Right lobe of liver (tissue), 6 donors: ENCODE data around the gene SCUBE3. TPM values are rescaled to one million over a fixed set of nuclear protein-coding genes. Genes with fewer than 3 reads are reported as not detected.

Experiments
- ATAC-seq, 4 donors: fragments of 200-7000 bp; cut with Tn5 transposase; one replicate each; pipeline ENCODE4 v1.9.1; 2020; ENCODE audit warnings: mild to moderate bottlenecking in 4 of 4, moderate library complexity in 4 of 4
- DNase-seq, 3 donors: peaks; one replicate each; pipeline ENCODE4 v3.0.0-alpha.2; 2020
- H3K27ac ChIP-seq, 3 donors: fragments of 200-600 bp; one replicate each; pipeline ENCODE4 v1.8.0; 2022
- H3K27me3 ChIP-seq, 2 donors: fragments of 200-600 bp; one replicate each; pipeline ENCODE4 v1.8.0; 2022
- H3K36me3 ChIP-seq, 4 donors: fragments of 200-600 bp; sonication (generic) in 1 of 4; one replicate each; pipeline versions ENCODE4 v1.5.1 to v1.8.0; 2017 to 2022; ENCODE audit warnings: control low read depth in 1 of 4
- H3K4me1 ChIP-seq, 4 donors: fragments of 200-600 bp; sonication (generic) in 1 of 4; one replicate each; pipeline versions ENCODE4 v1.5.1 to v1.8.0; 2017 to 2022; ENCODE audit warnings: control low read depth in 1 of 4
- H3K4me3 ChIP-seq, 3 donors: fragments of 200-600 bp; one replicate each; pipeline ENCODE4 v1.8.0; 2022
- H3K9me3 ChIP-seq, 4 donors: fragments of 200-600 bp; sonication (generic) in 1 of 4; one replicate each; pipeline versions ENCODE4 v1.5.1 to v1.8.0; 2017 to 2022; ENCODE audit warnings: control low read depth in 1 of 4
- POLR2A ChIP-seq: fragments of 450-650 bp; IDR thresholded peaks from one replicate; pipeline ENCODE4 v1.6.1; 2017; ENCODE audit warnings: antibody characterized with exemption, mild to moderate bottlenecking
- WGBS: methylation state at CpG from one replicate; pipeline ENCODE4 v1.1.6; 2018; ENCODE audit warnings: low coverage, low lambda C conversion rate; ENCODE audit not compliant: insufficient coverage; ENCODE audit errors: missing lambda C conversion rate; 5-methylcytosine and 5-hydroxymethylcytosine counted together
- intact Hi-C, 2 donors: fragments of 100-400 bp; cut with DNase I; formaldehyde crosslinking; loops; one replicate each; pipeline versions ENCODE4 v1.11.2 to v1.14.1; 2022
- total RNA-seq, 6 experiments: library from RNA; depleted of rRNA in 2 of 6; stranded (reverse); fragments of >200 nt in 2 of 6; fragmentation: NEBNext Ultra II Directional in 3 of 6; extraction: Animal tissue kit (Norgen Biotek cat#: 25700) in 3 of 6; gene quantifications; one replicate each; pipeline versions ENCODE4 v1.1.0 to v1.2.4, GENCODE V29; 2016 to 2023
- TF ChIP-seq, protein P1 (sequence below), 4 donors: fragments of 200-600 bp in 3 of 4; fragments of 450-650 bp in 1 of 4; IDR thresholded peaks; one replicate each; pipeline versions ENCODE4 v1.5.1 to v1.8.0; 2016 to 2022; ENCODE audit warnings: antibody characterized with exemption in 4 of 4, mild to moderate bottlenecking in 2 of 4
- donor health status: DM: no; HTN: yes; CAD: no.
- donor health status: DM: no; HTN: no; CAD: no.
- donor health status: DM: no; HTN: no; CAD: no.
- donor health status: DM: no; HTN: yes; CAD: no.
- donor health status: DM: no; HTN: yes; CAD: no.

The SCUBE3 gene
- total RNA-seq, 6 experiments from 2014 or later: 0.05 to 0.11 (median 0.07) TPM; not detected in 2

DNA sequence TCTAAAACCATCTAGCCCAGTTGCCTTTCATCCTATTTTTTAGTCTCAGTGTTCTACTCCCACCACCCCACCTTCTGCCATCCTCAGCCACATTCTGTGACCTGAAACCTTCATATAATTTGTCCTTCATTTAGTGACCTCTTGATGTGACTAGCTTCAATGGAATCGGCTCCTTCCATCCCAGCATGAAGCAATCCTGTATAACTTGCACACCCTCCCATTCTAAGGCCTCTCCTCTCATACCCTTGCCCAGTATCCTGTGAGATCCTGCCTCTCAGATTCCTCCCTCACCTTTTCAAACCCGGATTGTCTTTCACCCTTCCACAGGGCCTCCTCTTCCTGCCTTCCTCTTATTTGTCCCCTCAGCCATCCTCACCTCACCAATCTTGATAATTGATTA lies 48.8 kb downstream of the SCUBE3 start:
- Histone ChIP-seq H3K27me3 (no peaks in the 10 kb centered on the region), H3K4me1 (peaks cover 0 to 10% (median 0%) of the 10 kb centered on the region in 4 donors), H3K36me3 (no peaks in the 10 kb centered on the region), H3K27ac (no peak overlapping the region), H3K9me3 (no peaks in the 10 kb centered on the region), H3K4me3 (no peak overlapping the region)
- 78% methylated on average over 2 of the region's 2 CpGs for WGBS
- TF ChIP-seq POLR2A: no peak
- TF ChIP-seq, protein P1, sequence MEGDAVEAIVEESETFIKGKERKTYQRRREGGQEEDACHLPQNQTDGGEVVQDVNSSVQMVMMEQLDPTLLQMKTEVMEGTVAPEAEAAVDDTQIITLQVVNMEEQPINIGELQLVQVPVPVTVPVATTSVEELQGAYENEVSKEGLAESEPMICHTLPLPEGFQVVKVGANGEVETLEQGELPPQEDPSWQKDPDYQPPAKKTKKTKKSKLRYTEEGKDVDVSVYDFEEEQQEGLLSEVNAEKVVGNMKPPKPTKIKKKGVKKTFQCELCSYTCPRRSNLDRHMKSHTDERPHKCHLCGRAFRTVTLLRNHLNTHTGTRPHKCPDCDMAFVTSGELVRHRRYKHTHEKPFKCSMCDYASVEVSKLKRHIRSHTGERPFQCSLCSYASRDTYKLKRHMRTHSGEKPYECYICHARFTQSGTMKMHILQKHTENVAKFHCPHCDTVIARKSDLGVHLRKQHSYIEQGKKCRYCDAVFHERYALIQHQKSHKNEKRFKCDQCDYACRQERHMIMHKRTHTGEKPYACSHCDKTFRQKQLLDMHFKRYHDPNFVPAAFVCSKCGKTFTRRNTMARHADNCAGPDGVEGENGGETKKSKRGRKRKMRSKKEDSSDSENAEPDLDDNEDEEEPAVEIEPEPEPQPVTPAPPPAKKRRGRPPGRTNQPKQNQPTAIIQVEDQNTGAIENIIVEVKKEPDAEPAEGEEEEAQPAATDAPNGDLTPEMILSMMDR (IDR thresholded peaks at IDR 0.05): no peak
- DNase-seq: no peak
- no peak for ATAC-seq
- intact Hi-C loops: no loop called here

DNA sequence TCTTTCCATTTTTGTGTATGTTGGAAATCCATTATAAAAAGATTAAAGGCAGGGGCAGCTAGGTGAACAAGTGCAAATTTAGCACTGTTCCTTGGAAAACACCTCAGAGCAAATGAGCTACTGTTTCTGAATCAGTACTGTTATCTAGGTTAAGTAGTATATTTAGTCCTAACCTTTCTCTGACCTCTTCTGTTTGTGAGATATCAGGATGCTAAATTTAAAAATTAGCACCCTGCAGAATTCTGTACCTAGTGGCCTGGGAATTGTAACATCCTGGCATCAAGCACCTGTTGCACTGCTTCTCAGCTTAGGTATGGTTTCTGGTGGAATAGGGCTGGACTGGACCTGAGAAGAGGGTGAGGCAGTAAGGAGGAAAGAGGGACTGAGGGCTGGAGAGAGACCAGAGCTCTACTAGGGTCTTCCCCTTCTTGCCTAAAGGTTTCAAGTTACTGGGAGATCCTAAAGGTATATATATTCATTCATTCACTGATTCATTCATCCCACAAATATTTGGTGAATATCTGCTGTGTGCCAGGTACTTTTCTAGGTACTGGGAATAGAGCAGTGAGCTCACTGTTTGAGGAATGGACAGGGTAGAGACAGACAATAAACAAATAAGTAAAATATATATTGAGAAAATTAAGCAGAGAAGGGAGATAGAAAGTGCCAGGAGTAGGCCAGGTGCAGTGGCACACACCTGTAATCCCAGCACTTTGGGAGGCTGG lies 51.0 kb downstream of the SCUBE3 start:
- Histone ChIP-seq H3K4me1 (peaks cover 0 to 6% (median 0%) of the 10 kb centered on the region in 4 donors), H3K27ac (no peak overlapping the region), H3K9me3 (no peaks in the 10 kb centered on the region), H3K4me3 (no peak overlapping the region), H3K36me3 (no peaks in the 10 kb centered on the region), H3K27me3 (no peaks in the 10 kb centered on the region)
- no peak for TF ChIP-seq POLR2A
- TF ChIP-seq, protein P1 (IDR thresholded peaks at IDR 0.05): no peak
- intact Hi-C loops: no loop called here
- DNase-seq: no peak
- no peak for ATAC-seq

DNA sequence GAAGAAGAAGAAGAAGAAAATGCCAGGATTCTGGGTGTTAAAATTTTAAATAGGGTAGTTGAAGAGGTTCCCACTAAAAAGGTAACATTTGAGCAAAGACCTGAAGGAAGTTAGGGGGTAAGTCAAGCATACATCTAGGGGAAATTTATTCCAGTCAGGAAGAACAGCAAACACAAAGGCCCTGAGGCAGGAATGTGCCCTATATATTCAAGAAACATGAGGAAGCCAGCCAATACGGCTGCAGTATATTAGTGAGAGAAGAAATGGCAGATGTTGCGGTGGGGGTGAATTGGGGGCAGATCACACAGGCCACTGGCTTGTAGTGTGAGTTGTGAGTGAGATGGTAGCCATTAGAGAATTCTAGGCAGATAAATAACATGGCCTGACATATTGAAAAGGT lies 51.8 kb downstream of the SCUBE3 start:
- Histone ChIP-seq H3K4me3 (no peak overlapping the region), H3K36me3 (no peaks in the 10 kb centered on the region), H3K27ac (no peak overlapping the region), H3K9me3 (no peaks in the 10 kb centered on the region), H3K4me1 (peaks cover 0 to 3% (median 0%) of the 10 kb centered on the region in 4 donors), H3K27me3 (no peaks in the 10 kb centered on the region)
- TF ChIP-seq, protein P1 (IDR thresholded peaks at IDR 0.05): no peak
- TF ChIP-seq POLR2A: no peak
- 100% methylated on average over 1 of the region's 2 CpGs for WGBS
- no peak for DNase-seq
- ATAC-seq: no peak
- intact Hi-C loops: no loop called here

DNA sequence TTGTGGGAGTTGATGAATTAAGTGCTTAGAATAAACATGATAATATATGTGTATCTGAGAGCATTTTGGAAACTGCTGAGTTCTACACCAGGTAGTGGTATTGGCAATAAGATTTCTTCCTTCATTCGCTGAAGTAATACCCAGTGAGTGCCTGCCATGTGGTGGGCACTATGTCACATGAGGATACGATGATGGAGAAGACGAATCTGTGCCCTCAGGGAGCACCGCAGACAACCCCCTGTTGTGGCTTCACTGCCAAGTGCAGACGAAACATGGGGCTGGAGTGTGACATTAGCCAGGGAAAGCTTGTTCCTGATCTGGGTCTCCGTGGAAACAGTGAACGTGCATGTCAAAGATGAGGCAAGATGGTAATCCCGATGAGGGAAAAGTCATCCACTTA lies 53.7 kb downstream of the SCUBE3 start:
- ATAC-seq: no peak
- no peak for DNase-seq
- Histone ChIP-seq H3K9me3 (no peaks in the 10 kb centered on the region), H3K27ac (no peak overlapping the region), H3K4me3 (no peak overlapping the region), H3K36me3 (no peaks in the 10 kb centered on the region), H3K27me3 (no peaks in the 10 kb centered on the region), H3K4me1 (no peaks in the 10 kb centered on the region)
- TF ChIP-seq, protein P1 (IDR thresholded peaks at IDR 0.05): no peak
- no peak for TF ChIP-seq POLR2A
- 89% methylated on average over 7 of the region's 8 CpGs for WGBS
- intact Hi-C loops: no loop called here

DNA sequence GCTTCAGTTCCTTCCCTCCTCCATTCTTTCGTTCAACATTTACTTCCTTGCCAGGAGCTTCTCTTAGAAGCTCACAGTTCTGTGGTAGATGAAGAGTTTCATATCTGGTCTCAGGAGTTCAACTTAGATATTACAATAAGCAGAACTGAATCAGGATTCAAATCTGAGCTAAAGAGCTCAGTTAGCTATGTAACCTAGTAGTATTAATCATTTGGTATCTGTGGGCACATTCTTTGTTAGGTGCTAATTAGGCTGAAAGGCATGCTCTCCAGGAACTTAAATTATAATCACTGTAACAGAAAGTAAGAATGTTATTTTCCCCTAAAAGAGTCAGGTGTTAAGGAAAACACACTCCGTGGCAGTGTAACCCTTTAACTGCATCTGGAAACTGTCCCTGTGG lies 54.1 kb downstream of the SCUBE3 start:
- no peak for ATAC-seq
- TF ChIP-seq, protein P1 (IDR thresholded peaks at IDR 0.05): no peak
- TF ChIP-seq POLR2A: no peak
- intact Hi-C loops: no loop called here
- Histone ChIP-seq H3K36me3 (no peaks in the 10 kb centered on the region), H3K4me1 (no peaks in the 10 kb centered on the region), H3K4me3 (no peak overlapping the region), H3K27ac (no peak overlapping the region), H3K27me3 (no peaks in the 10 kb centered on the region), H3K9me3 (no peaks in the 10 kb centered on the region)
- WGBS: 83% methylated on average over 1 of the region's 2 CpGs
- DNase-seq: no peak
